SK-N-SH treated with all-trans-retinoic acid at 6 μM for 48 hours (cell line): Measurements from ENCODE around the gene RCAN1.

ENCODE experiments used
- ATAC-seq: fragments of 200-7000 bp; cut with Tn5 transposase; 3 replicates; pipeline ENCODE4 v1.9.1; 2020; ENCODE audit warnings: mild to moderate bottlenecking, moderate library complexity
- ARNTL ChIP-seq: fragments of 450-650 bp; formaldehyde crosslinking; IDR thresholded peaks from 2 replicates; pipeline ENCODE4 v1.5.0; 2020; ENCODE audit warnings: low read depth, mild to moderate bottlenecking, moderate library complexity, borderline replicate concordance
- BACH2 ChIP-seq: fragments of 250-450 bp; sonication (Bioruptor Pico); IDR thresholded peaks from 2 replicates; pipeline ENCODE4 v1.9.0; 2021; ENCODE audit warnings: mild to moderate bottlenecking, borderline replicate concordance
- CREB5 ChIP-seq: fragments of 250-450 bp; sonication (Bioruptor Pico); IDR thresholded peaks from 2 replicates; pipeline ENCODE4 v1.5.1; 2020; ENCODE audit warnings: low read depth, mild to moderate bottlenecking, moderate library complexity
- CSDC2 ChIP-seq: fragments of 250-450 bp; sonication (Bioruptor Pico); IDR thresholded peaks from 2 replicates; pipeline ENCODE4 v1.5.0; 2020; ENCODE audit warnings: mild to moderate bottlenecking, moderate library complexity
- ESRRG ChIP-seq: fragments of 250-450 bp; sonication (Bioruptor Pico); IDR thresholded peaks from 2 replicates; pipeline ENCODE4 v1.6.1; 2021; ENCODE audit warnings: mild to moderate bottlenecking
- GLIS3 ChIP-seq: fragments of 250-450 bp; sonication (Bioruptor Pico); IDR thresholded peaks from 2 replicates; pipeline ENCODE4 v1.5.0; 2020; ENCODE audit warnings: mild to moderate bottlenecking, moderate library complexity
- ISL1 ChIP-seq: fragments of 250-450 bp; sonication (Bioruptor Pico); IDR thresholded peaks from 2 replicates; pipeline ENCODE4 v2.1.2; 2022; ENCODE audit warnings: mild to moderate bottlenecking, moderate library complexity
- OSR1 ChIP-seq: fragments of 250-450 bp; sonication (Bioruptor Pico); IDR thresholded peaks from 2 replicates; pipeline ENCODE4 v1.8.0; 2022; ENCODE audit warnings: moderate library complexity, mild to moderate bottlenecking, inconsistent platforms
- PATZ1 ChIP-seq: fragments of 250-450 bp; sonication (Bioruptor Pico); IDR thresholded peaks from 2 replicates; pipeline ENCODE4 v1.8.0; 2020; ENCODE audit warnings: mild to moderate bottlenecking, moderate library complexity, borderline replicate concordance
- PPARA ChIP-seq: fragments of 250-450 bp; sonication (Bioruptor Pico); IDR thresholded peaks from 2 replicates; pipeline ENCODE4 v1.5.0; 2020; ENCODE audit warnings: mild to moderate bottlenecking, borderline replicate concordance
- RARB ChIP-seq: fragments of 250-450 bp; sonication (Bioruptor Pico); IDR thresholded peaks from 2 replicates; pipeline ENCODE4 v1.8.0; 2021; ENCODE audit warnings: mild to moderate bottlenecking, moderate library complexity
- SNAI2 ChIP-seq: fragments of 250-450 bp; sonication (Bioruptor Pico); IDR thresholded peaks from 2 replicates; pipeline ENCODE4 v1.5.0; 2020; ENCODE audit warnings: mild to moderate bottlenecking, moderate library complexity
- TCF4 ChIP-seq: fragments of 250-450 bp; sonication (Bioruptor Pico); IDR thresholded peaks from 2 replicates; pipeline ENCODE4 v1.8.0; 2021; ENCODE audit warnings: mild to moderate bottlenecking, moderate library complexity, borderline replicate concordance
- TOX ChIP-seq: fragments of 250-450 bp; sonication (Bioruptor Pico); IDR thresholded peaks from 2 replicates; pipeline ENCODE4 v1.8.0; 2021; ENCODE audit warnings: mild to moderate bottlenecking, moderate library complexity, borderline replicate concordance
- ZC3H10 ChIP-seq: fragments of 250-450 bp; sonication (Bioruptor Pico); IDR thresholded peaks from 2 replicates; pipeline ENCODE4 v1.5.1; 2021; ENCODE audit warnings: mild to moderate bottlenecking, moderate library complexity
- ZFP3 ChIP-seq: fragments of 250-450 bp; sonication (Bioruptor Pico); IDR thresholded peaks from 2 replicates; pipeline ENCODE4 v1.5.0; 2020; ENCODE audit warnings: mild to moderate bottlenecking, moderate library complexity
- ZFP30 ChIP-seq: fragments of 450-650 bp; formaldehyde crosslinking; IDR thresholded peaks from 2 replicates; pipeline ENCODE4 v1.5.0; 2022; ENCODE audit warnings: mild to moderate bottlenecking, moderate library complexity
- ZNF565 ChIP-seq: fragments of 450-650 bp; formaldehyde crosslinking; conservative IDR thresholded peaks from 2 replicates; pipeline ENCODE4 v1.5.0; 2020; ENCODE audit warnings: low read depth, mild to moderate bottlenecking, moderate library complexity
- ZNF70 ChIP-seq: fragments of 450-650 bp; formaldehyde crosslinking; IDR thresholded peaks from 2 replicates; pipeline ENCODE4 v1.5.0; 2020; ENCODE audit warnings: mild to moderate bottlenecking, moderate library complexity
- TF ChIP-seq, protein P1 (sequence below): fragments of 250-450 bp; sonication (Bioruptor Pico); IDR thresholded peaks from 2 replicates; pipeline ENCODE4 v1.5.0; 2020; ENCODE audit warnings: mild to moderate bottlenecking, moderate library complexity

Gene RCAN1

GRCh38 chr21:34618941-34619340, 4.0 kb upstream of the RCAN1 start:
- no peak for TF ChIP-seq GLIS3 (CRISPR knock-in tag)
- TF ChIP-seq RARB (CRISPR knock-in tag), result no peak
- TF ChIP-seq ZFP30 (CRISPR knock-in tag), result no peak
- no peak for TF ChIP-seq ISL1 (CRISPR knock-in tag)
- TF ChIP-seq ZC3H10 (CRISPR knock-in tag), result no peak
- TF ChIP-seq, protein P1, sequence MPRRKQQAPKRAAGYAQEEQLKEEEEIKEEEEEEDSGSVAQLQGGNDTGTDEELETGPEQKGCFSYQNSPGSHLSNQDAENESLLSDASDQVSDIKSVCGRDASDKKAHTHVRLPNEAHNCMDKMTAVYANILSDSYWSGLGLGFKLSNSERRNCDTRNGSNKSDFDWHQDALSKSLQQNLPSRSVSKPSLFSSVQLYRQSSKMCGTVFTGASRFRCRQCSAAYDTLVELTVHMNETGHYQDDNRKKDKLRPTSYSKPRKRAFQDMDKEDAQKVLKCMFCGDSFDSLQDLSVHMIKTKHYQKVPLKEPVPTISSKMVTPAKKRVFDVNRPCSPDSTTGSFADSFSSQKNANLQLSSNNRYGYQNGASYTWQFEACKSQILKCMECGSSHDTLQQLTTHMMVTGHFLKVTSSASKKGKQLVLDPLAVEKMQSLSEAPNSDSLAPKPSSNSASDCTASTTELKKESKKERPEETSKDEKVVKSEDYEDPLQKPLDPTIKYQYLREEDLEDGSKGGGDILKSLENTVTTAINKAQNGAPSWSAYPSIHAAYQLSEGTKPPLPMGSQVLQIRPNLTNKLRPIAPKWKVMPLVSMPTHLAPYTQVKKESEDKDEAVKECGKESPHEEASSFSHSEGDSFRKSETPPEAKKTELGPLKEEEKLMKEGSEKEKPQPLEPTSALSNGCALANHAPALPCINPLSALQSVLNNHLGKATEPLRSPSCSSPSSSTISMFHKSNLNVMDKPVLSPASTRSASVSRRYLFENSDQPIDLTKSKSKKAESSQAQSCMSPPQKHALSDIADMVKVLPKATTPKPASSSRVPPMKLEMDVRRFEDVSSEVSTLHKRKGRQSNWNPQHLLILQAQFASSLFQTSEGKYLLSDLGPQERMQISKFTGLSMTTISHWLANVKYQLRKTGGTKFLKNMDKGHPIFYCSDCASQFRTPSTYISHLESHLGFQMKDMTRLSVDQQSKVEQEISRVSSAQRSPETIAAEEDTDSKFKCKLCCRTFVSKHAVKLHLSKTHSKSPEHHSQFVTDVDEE, result no peak
- no peak for TF ChIP-seq SNAI2 (CRISPR knock-in tag)
- no peak for TF ChIP-seq BACH2 (CRISPR knock-in tag)
- no peak for TF ChIP-seq ZNF70 (CRISPR knock-in tag)
- TF ChIP-seq ESRRG (CRISPR knock-in tag), result no peak
- TF ChIP-seq PPARA (CRISPR knock-in tag), result no peak
- TF ChIP-seq PATZ1, result no peak
- no peak for TF ChIP-seq ZNF565 (CRISPR knock-in tag)
- TF ChIP-seq CREB5 (CRISPR knock-in tag), result no peak
- TF ChIP-seq OSR1 (CRISPR knock-in tag), result no peak
- TF ChIP-seq ARNTL (CRISPR knock-in tag), result no peak
- ATAC-seq, result no peak

DNA sequence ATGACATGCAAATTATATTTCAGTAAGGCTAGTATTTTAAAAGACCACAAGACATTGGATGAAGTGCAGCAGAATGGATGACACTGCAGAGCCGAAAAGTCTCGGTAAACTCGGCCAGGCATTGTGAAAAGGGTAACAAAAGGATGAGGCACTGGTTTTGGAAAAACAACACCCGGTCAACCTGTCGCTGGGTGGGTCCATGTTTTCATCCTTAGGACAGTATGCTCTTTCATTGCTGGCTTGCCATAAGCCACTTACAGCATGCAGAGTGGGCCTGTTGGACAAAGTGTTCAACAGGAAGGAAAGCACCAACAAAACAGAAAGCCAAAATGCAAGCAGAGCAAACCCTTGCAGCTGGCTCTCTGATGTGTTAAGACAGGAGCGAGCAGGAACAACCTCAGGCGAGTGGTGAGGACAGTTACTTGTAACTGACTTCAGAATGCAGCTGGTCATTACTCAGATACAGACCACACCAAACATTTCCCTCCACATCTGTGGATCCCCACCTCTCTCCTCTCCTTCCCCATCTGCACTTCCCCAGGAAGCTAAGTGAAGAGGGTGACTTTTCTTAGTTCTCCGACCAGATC, 2.9 kb upstream of the RCAN1 start:
- TF ChIP-seq TCF4 (CRISPR knock-in tag) (no peak), ZC3H10 (CRISPR knock-in tag) (no peak), PPARA (CRISPR knock-in tag) (no peak), ARNTL (CRISPR knock-in tag) (no peak), TOX (CRISPR knock-in tag) (no peak), ISL1 (CRISPR knock-in tag) (no peak), SNAI2 (CRISPR knock-in tag) (no peak), ZFP3 (CRISPR knock-in tag) (no peak), ZNF565 (CRISPR knock-in tag) (no peak), CSDC2 (CRISPR knock-in tag) (no peak), CREB5 (CRISPR knock-in tag) (no peak), ZNF70 (CRISPR knock-in tag) (no peak), GLIS3 (CRISPR knock-in tag) (no peak), BACH2 (CRISPR knock-in tag) (no peak), ZFP30 (CRISPR knock-in tag) (no peak), ESRRG (CRISPR knock-in tag) (no peak)
- TF ChIP-seq, protein P1, result no peak
- no peak for ATAC-seq
